ENCODE data around the gene GSDME.

GSDME gene

DNA sequence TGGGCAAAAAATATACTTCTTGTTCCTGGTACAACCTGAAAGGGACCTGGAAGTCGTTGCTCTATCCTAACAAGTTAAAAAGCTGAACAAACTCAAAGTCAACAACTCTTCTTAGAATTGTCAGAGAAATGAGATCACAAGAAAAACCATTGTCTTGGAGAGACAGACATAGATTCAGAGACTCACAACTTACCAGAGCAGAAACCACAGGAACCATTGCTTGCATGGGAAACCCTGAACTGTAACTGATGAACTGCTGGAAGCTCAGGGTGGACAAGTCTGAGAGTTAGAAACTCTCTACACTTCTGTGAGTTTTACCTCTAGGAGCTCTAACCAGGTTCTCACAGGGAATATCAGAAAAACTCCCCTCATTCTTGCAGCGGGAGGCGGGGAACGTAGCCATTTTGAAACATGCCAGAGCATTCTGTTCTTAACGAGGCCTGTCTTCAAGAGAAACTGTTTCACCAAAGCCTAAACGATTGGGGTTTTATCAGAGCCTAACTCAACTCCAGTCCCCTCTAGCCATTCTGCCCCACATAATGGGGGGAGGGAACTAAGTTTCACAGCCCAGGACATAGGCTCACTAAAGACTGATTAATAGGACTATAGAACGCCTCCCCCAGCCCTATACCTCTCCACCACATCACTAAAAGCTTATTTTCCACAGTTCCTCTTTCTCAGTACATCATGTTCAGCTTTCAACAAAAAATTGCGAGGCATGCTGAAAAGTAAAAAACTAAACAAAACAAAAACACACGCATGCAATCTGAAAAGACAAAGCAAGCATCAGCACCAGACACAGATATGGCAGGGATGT is 12.0 kb upstream of the GSDME start:
- no peak for DNase-seq

- no peak for DNase-seq
Measured at GRCh38 chr7:24767878-24768569, 10.8 kb upstream of the GSDME start.

- no peak for DNase-seq
Measured at GRCh38 chr7:24764972-24765744, 7.9 kb upstream of the GSDME start.

- no peak for DNase-seq
Measured at GRCh38 chr7:24764011-24764410, 6.7 kb upstream of the GSDME start.

- DNase-seq: no peak
Measured at GRCh38 chr7:24763303-24763901, 6.1 kb upstream of the GSDME start.

GRCh38 chr7:24762771-24763170 is 5.5 kb upstream of the GSDME start:
- no peak for DNase-seq

DNA sequence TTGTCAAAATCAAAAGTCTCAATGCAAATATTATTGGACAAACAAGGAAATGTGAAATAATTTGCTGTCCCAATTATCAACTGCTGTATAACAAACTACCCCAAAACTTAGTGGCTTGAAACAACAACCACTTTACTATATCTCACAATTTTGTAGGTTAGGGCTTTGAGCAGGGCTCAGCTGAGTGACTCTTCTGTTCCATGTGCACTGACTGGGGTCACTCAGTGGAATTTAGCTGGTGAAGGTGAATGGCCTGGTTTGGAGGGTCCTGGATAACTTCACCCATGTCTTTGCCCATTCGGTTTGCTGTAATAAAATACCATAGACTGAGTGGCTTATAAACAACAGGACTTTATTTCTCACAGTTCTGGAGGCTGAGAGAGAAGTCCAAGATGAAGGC is 3.7 kb upstream of the GSDME start:
- no peak for DNase-seq

- DNase-seq: peak; percentile 69
Measured at GRCh38 chr7:24756545-24757352, 515 bp downstream of the GSDME start.

GRCh38 chr7:24755541-24756407 is 1.5 kb downstream of the GSDME start:
- peak; percentile 60 for DNase-seq

DNA sequence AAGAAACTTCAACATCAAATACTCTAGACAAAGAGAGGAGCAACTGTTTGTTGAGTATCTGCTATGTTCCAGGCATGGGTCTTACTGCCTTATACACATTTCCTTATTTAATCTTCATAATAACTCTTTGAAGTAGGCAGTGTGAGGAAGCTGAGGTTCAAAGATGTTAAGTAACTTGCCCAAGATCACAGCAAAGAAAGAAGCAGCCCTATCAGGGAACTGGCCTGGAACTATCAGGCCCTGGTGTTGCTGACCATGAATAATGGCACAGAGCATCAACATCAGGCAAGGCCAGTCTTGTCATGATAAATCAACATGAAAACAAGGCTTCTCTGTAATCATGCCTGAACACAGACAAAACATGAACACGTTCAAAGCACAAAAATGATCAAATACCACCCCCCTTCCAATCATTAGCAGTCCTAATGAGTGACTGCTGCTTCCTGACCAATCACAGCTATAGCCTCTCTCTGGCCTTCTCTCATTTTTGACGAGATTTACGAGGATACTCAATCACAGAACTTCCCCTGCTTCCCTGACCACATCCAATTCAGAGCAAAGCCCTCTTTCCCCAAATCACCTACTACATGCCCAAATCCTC is 2.3 kb downstream of the GSDME start:
- no peak for DNase-seq

DNA sequence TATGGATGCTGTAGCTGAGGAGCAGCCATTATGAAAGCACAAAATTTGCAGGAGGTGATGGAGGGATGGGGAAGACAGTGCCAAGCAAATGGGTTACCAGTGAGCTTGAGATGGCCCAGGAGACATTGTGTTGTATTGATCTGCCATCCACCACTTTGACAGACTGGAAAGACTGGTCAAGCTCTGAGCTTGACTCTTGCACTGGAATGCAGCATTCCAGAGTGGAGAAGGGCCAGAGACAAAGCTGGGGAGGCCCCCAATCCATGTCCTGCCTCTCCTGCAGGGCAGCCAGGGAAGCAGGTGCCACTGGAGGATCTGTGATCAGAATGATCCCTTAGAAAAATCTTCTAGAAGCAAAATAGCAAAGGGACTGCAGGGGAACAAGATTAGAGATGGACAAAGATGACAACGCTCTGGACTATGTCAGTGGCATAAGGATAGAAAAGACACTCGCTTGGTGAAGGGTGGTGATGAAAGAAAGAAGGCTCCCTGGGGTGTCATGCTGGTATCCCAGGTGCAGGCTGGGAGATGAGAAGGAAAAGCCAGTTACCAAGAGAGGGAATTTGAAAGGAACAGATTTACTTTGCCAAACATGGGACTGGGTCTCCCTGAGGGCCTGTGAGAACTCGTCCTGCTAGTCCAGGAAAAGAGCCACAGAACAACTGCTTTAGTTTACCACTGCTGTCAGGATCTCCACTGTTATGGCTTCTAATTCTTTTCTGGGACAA is 5.0 kb downstream of the GSDME start:
- DNase-seq: no peak

DNA sequence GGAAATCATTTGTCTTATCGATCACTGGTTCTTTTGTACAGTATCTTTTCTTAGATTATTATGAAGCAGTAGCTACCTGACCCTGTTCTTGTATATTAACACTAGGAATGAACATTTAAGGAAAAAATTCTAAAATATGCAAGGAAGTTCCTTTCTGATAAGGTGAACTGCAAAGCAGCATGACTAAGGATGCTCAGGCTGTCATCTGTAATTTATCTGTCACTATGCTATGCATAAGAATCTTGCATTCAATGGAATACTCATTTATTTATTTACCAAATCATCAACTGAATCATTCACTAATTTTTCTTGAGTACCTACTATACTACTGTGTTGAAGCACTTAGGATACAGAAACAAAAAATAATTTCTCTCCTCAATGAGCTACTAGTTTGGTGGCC is 5.8 kb downstream of the GSDME start:
- DNase-seq: no peak

DNA sequence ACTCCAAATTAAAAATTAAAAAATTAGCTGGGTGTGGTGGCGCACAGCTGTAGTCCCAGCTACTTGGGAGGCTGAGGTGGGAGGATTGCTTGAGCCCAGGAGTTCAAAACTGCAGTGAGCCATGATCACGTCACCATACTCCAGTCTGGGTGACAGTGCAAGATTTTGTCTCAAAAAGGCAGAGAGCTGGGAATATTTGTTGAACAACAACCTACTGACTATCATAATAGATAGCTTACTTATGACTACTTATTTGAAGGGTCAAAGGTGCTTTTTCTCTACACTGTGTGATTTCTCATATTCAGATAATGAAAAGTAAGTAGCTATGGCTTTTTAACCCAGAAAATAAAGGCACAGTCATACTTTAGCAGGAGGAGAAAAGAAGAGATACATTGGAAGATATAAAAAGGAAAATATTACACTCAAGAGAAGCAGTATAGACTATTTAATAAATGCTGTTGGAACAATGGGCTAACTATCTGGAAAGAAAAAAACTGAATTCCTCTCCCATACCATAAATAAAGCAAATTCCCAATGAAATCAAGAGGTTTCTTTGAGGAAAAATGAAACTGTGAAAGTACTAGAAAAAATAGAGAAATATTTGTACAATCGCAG is 6.7 kb downstream of the GSDME start:
- DNase-seq: peak; percentile 27

DNA sequence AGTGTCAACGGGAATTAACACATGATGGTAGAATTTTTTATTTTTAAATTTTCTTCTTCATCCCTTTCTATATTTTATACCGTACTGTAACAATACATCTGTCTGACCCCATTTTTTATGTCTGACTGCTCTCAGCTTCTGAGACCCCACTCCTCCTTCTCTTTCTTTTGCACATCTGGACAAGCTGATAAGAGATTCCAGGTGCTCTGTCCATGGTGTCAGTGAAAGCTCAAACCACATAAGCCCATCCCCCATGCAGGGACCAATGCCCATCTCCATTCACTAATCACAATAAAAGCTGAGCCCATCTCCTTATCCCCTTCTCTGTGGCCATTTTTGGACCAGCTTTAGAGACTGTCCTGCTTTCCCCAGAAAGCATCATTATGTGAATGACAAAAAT is 8.7 kb downstream of the GSDME start:
- no peak for DNase-seq

- no peak for DNase-seq
Measured at GRCh38 chr7:24745355-24745754, 11.9 kb downstream of the GSDME start.

- no peak for DNase-seq
Measured at GRCh38 chr7:24743471-24743870, 13.8 kb downstream of the GSDME start.

GRCh38 chr7:24742506-24743162 is 14.6 kb downstream of the GSDME start:
- no peak for DNase-seq

- DNase-seq: peak; percentile 99
Measured at GRCh38 chr7:24741679-24742505, 15.4 kb downstream of the GSDME start.

Measured in EL (cell line).